Dedifferentiated amniotic fluid mesenchymal stem cell (primary cell): Measurements from ENCODE around the gene MYBL2.
"Not testable (repeated sequence)": the region's sequence is repeated elsewhere in the genome, so short reads cannot be mapped to it uniquely, and the experiment has no call there.

Source experiments
- DNase-seq: peaks from one replicate; pipeline ENCODE4 v3.0.0-alpha.2; 2016; ENCODE audit errors: extremely low spot score

Gene MYBL2

DNA sequence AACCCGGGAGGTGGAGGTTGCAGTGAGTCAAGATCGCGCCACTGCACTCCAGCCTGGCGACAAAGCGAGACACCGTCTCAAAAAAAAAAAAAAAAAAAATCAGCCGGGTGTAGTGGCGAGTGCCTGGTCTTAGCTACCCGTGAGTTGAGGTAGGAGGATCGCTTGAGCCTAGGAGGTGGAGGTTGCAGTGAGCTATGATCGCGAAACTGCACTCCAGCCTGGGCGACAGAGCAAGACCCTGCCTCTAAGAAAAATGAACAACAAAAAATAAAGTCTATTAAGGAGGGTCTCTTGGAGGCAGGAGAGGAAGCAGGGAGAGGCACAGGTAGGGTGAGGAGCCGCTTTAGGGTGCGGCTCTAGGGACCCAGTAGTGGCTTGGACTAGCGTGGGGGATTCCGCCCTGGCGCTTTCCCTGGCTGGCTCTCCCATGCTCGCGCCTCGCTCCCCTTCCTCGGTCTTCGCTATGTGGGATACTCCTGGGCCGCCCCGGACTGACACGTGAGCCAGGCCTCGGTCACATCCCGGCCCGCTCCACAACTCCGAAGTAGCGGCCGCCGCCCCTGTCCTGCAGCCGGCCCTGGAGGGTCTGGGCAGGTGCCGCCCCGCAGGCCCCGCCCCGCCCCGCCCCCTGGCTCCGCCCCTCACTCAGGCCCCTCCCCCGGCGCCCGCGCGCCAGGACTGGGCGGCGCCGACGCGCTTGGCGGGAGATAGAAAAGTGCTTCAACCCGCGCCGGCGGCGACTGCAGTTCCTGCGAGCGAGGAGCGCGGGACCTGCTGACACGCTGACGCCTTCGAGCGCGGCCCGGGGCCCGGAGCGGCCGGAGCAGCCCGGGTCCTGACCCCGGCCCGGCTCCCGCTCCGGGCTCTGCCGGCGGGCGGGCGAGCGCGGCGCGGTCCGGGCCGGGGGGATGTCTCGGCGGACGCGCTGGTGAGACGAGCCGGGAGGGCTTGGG is at the start of gene MYBL2:
Gene MYBL2, plus strand, starts transcription at position 739 of the 953 bp plus-strand sequence. Its CDS starts 170 bp downstream, at position 909.
- no peak for DNase-seq

DNA sequence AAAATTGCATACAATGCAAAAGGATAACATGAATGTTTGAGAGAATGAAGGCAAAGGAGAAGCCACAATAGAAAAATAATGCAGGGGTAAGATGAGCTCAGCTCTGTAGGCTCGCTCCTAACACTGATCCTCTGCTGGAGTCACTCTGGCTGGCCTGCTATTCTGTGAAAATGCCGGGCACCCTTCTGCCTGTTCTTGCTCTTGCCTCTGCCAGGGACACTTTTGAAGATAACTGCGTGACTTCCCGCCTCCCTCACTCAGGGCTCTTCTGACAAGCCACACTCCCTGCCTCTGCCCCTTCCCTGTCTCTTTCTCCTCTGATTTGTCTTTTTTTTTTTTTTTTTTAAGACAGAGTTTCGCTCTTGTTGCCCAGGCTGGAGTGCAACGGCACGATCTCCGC is 35.3 kb upstream of the MYBL2 start:
- no peak for DNase-seq

DNA sequence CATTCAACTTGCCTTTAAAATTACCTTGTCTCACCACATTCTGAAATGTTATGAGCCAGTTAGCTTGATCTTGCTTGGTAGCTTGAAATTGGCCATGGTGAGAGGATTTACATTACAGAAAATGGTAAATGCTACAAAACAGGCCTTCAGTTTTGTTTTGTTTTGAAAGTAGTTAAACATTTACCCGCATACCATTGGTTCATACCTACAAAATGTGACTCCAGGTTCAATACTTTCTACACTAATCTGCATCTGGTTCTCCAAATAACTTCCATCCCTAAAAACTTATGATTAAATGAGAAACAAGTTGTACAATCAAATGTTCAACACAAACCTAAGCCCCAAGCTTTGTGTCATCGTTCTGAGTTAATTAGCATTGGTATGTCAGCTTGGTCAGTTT is 30.5 kb upstream of the MYBL2 start:
- no peak for DNase-seq

DNA sequence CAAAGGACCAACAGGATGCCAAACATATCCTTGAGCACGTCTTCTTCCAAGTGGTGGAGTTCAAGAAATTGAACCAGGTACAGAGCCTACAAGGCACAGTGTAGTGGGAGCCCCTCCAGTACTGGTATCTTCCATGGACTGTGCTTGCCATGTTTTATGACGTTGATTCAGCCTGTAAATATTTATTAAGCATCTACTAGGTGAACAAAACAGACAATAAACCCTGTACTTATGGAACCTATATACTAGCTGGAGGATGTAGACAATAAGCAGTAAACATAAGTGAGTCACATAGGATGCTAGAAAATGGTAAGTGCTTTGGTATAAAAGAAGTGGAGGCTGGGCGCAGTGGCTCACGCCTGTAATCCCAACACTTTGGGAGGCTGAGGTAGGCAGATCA is 24.4 kb upstream of the MYBL2 start:
- no peak for DNase-seq

DNA sequence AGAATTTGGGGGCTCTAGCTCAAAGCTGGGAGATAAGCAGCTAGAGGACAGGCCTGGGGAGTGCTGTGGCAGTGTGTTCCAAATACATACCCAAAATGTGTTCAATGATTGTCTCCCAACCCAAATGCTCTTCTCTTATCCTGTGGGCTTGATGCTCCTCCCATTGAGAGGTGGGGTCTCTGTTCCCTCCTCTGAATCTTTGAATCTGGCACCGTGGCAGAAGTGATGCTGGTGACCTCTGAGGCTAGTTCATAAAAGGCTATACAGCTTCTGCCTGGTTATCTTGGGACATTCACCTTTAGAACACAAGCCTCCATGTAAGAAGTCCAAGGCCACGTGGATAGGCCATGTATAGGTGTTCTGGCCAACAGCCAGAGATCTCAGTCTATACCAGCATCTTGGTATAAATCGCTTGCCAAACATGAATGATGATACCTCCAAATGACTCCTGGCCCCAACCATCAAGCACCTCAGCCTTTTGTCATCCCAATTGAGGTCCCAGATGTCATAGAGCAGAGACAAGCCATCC is 15.9 kb upstream of the MYBL2 start:
- no peak for DNase-seq

DNA sequence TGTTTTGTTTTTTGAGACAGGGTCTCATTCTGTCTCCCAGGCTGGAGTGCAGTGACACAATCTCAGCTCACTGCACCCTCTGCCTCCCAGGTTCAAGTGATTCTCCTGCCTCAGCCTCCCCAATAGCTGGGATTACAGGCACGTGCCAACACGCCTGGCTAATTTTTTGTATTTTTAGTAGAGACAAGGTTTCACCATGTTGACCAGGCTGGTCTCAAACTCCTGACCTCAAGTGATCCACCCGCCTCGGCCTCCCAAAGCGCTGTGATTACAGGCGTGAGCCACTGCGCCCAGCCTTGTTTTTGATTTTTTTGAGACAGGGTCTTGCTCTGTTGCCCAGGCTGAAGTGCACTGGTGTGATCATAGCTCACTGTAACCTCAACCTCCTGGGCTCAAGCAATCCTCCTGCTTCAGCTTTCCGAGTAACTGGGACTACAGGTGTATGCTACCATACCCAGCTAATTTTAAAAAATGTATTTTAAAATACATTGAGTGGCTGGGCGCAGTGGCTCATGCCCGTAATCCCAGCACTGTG is 15.2 kb upstream of the MYBL2 start:
- not testable (repeated sequence) for DNase-seq

DNA sequence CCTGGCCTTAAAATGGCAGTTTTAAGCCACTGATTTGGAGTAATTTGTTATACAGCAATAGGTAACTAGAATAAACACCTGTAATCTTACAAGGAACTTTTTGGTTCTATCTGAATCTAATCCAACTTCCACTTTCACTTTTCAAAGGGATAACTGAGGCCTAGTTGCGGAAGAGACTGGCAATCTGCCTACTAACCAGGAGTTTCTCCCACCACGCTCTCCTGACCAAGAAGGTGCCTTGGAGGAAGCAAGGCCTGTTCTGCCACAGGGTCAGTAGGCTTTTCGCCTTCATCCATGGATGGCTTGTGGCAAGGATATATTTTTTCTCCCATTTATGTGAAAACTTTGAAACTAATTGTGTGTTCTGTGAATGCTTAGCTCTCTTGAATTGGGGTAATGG is 12.9 kb upstream of the MYBL2 start:
- no peak for DNase-seq

DNA sequence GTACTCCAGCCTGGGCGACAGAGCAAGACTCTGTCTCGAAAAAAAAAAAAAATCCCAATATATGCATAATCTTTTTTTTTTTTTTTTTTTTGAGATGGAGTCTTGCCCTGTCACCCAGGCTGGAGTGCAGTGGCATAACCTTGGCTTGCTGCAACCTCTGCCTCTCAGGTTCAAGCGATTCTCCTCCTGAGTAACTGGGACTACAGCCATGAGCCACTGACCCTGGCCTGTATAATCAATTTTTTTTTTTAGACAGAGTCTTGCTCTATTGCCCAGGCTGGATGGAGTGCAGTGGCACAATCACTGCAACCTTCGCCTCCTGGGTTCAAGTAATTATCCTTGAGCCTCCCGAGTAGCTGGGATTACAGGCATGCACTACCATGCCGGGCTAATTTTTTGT is 11.7 kb upstream of the MYBL2 start:
- not testable (repeated sequence) for DNase-seq

DNA sequence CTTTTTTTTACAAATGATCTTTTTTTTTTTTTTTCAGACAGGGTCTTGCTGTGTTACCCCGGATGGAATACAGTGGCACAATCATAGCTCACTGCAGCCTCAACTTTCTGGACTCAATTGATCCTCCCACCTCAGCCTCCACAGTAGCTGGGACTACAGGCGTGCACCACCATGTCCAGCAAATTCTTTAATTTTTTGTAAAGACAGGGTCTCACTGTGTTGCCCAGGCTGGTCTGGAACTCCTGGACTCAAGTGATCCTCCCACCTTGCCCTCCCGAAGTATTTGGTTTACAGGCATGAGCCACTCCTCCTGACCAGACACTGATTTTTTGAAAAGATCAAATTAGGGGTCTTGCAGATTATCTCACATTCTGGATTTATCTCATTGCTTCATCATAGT is 11.0 kb upstream of the MYBL2 start:
- no peak for DNase-seq

DNA sequence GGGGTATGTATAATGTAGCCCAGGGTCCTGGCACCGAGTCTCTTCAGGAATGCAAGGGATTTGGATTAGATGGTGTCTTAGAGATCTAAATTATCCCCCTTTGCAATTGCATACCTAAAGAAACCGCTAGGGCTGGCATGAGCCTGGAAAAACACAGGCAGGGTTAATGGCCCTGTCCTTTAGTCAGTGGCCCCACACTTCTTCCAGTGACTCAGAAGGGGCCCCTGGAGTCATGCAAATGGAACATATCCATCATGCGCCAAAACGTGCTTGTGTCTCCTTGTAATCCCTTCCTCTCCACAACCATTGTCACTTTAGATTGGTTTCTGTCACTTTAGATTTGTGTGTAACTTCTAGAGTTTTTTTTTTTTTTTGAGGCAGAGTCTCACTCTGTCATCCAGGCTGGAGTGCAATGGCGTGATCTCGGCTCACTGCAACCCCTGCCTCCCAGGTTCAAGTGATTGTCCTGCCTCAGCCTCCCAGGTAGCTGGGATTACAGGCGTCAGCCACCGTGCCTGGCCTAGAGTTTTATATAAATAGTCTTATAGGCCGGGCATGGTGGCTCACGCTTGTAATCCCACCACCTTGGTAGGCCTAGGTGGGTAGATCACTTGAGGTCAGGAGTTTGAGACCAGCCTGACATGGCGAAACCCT is 8.7 kb upstream of the MYBL2 start:
- DNase-seq, result no peak

DNA sequence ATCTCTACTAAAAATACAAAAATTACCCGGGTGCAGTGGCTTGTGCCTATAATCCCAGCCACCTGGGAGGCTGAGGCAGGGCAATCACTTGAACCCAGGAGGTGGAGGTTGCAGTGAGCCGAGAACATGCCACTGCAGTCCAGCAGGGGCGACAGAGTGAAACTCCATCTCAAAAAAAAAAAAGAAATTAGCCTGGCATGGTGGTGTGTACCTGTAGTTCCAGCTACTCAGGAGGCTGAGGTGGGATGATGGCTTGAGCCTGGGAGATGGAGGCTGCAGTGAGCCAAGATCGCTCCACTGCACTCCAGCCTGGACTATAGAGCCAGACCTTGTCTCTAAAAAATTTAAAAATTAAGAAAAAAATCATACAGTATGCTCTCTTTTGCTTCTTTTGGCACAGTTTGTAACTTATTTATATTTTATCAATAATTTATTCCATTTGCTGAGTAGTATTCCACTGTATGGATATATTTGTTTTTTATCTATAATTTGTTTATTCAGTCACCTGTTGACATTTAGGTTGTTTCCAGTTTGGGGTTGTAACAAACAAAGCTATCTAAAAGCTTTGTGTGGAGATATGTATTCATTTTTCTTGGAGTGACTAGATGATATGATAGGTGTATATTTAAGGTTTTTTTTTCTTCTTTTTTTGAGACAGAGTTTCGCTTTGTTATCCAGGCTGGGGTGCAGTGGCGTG is 8.0 kb upstream of the MYBL2 start:
- no peak for DNase-seq

DNA sequence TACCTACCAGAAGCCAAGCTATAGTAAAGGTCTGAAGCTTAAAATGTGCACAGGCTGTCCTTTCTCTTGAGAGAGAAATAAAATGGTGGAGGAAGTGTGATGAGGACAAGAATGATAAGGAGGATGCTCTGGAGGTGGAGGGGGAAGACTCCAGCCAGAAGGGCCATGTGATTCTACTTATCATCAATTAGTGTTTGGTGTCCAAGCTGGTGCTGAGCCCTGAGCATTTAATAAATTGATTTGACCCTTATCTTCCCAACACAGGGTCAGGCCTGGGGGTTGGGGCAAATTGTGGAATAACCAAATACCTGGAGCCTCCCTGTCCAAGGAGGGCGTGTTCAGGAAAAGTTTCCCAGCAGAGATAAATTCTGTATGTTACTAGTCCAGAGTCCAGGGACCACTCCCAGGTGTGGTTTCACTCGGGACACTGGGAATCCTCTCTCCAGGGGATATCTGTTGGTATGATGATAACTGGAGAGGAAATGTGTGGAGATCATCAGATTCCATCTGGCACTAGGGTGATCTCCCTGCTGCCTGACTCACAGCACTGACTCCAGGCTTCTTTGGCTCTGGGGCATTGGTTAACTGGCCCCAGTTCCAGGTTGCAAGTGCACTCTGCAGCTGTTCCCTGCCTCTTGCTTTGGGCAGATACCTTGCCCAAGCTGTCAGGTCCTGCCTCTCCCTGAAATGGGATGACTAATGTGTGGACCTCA is 3.8 kb upstream of the MYBL2 start:
- DNase-seq, result no peak

DNA sequence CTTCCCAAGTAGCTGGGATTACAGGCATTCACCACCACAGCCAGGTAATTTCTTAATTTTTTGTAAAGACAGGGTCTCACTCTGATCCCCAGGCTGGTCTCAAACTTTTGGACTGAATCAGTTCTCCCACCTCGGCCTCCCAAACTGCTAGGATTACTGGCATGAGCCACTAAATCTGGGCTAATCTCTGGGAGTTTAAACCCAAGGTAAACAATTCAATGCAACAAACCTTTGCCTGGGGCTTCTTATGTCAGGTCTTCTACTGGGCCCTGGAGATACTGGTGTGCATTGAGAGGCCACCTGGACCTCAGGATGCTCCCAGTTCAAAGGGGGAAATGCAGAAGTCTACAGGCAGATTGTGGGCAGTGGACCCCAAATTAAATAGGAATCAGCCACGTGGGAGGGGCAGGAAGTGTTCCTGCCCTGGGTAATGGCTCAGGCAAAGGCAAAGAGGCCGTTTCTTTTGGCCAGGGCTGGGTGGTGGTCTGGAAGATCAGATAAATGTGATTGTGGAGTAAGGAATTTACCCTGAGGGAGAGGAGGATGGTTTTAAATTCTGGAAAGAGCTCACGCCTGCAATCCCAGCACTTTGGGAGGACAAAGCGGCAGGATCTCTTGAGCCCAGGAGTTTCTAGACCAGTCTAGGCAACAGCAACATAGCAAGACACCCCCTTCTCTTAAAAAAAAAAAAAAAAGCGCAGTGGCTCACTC is 1.3 kb upstream of the MYBL2 start:
- no peak for DNase-seq

DNA sequence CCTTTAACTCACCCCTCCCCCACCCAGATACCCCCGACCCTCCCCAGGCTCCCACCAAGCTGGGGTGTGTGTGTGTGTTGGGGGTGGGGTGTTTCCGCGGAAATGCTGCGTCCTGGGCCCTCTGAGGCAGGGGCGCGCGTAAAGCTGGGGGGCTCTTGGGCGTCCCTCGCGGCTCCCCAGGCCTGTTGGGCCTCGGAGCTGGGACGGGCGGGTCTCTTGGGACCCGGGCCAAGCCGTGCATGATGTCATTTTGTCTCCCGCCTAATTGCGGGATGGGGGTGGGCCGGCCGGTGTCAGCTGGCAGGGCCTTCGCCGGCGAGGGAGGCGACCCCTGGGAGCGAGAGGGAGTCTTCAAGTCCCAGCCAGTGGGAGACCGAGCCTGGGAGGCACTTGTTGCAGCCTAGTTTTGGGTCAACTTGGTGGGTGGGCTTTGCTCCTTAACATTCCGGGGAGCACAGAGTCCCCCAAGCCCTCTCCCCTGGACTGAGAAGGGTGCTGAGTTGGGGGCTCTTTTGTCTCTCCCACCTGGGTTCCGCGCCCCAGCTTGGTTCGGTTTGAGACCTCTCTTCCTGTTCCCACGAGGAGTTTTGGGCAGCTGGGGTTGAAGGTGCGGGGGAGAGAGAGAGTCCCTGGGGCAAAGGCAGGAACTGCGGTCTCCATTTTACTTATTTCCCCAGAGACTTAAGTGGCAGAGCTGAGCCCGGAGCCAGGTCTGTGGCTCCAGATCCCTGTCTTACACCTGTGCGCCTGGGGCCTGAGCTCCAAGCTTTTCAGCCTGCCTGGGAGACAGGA is 623 bp downstream of the MYBL2 start:
- no peak for DNase-seq

DNA sequence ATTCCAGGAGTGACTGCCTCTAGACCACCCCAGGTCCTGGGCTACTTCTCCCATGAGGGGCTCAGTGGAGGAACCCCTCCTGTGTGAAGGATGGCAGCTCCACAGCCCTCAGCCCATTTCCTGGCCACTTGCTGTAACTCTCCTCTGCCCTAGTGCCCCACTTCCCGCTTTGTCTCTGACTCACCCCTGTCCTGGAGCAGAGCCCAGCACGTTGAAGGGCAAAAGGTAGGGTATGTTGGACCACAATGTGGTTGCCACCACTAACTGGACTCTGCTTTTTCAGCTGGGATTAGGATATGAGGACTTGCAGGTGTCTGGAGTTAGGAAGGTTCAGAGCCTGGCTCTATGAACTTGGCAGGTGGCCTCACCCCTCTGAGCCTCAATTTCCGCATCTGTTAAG is 2.4 kb downstream of the MYBL2 start:
- DNase-seq, result no peak

DNA sequence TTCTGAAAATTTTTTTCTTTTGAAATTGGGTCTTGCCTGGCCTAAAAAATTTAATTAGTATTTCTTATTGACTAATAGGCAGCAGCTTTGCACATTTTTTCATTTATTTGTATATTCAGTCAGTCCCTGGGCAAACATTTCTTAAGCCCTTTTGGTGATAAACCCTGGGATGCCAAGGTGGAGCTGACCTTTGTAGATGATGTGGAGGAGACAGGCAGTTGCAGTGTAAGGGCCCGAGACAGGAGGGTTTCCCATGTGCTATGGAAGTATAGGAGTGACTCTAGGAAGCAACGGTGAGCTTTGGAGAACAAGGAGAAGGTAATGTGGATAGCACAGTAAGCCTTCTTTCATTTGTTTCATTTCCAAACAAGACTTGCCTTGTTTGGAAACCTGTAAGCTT is 3.5 kb downstream of the MYBL2 start:
- DNase-seq, result no peak

DNA sequence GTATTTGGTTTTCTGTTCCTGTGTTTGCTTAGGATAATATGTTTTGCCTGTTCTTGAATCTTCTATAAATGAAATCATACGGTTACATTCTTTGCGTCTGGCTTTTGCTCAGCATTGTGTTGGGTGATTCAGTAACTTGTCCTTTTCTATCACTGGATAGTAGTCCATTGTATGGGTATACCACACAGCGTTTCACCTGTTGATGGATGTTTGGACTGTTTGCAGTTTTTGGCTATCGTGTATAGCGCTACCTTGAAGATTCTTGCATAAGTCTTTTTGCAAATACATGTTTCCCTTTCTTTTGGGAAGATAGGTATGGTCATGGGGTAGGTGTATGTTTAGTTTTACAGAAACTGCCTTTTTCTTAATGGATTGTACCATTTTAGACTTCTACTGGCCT is 9.5 kb downstream of the MYBL2 start:
- DNase-seq, result no peak

DNA sequence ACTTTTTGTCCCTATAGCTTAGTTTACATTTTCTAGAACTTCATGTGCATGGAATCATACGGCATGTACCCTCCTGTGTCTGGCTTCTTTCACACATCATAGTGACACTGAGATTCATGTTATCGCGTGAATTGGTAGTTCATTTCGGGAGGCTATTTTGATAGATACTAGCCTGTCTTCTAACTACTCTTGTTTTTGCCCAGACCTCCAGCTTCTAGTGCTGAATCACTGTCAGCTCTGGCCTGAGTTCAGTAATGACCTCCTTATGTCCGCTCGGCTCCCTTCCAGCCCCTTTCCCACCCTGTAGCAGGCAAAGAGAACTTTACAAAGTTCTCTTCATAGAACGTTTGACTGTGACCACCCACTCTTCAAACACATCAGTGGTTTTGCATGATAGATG is 14.1 kb downstream of the MYBL2 start:
- DNase-seq, result no peak

DNA sequence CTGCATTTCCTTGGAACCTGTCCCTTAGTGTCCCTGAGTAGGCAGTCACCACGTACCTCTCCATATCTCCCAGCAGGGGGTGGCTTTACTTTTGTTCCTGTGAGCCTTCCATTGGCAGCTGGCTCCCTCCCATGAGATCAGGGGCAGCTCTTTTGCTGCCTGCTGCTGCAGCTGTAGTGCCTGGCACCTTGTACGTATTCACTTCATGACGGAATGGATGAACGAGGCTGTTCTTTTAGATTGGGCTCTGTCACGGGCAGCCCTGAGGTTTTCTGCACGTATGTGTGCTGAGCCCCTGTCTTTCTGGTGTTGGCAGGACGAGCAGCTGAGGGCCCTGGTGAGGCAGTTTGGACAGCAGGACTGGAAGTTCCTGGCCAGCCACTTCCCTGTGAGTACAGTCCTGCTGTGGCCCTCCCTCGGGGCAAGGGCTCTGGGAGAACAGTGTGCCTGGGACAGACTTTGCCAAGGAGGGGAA is 14.6 kb downstream of the MYBL2 start:
- DNase-seq, result no peak

DNA sequence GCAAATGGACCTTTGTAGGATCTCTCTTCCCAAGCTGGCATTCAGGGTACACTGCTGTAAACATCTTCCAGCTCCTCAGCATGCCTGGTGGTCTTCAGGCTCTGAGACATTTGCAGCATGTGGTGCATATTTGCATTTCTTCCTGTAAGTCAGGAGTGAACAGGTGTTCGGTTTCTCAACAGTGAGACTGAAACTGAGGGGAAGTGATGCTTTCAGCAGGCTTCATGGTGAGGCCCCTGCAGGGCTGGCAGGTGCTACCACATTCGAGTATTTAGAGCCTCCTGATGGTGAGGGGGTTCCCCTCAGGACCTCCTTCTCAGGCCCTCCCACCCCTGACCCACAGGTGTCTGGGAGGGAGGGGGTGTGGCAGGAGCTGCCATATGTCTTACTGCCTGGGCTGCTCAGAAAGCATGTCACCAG is 15.1 kb downstream of the MYBL2 start:
- DNase-seq, result no peak
